Spleen (tissue), 11 donors: ENCODE measurements around the gene NADK2. TPM values are rescaled to one million over a fixed set of nuclear protein-coding genes. Genes with fewer than 3 reads are reported as not detected.

Experiments used
- DNase-seq: peaks from one replicate; pipeline ENCODE4 v3.0.0-alpha.2; 2020
- H3K27ac ChIP-seq, 8 donors: fragments of 200-600 bp; sonication (generic) in 7 of 8; 1 replicate in 4 of 8; 2 replicates in 4 of 8; pipeline versions ENCODE4 v1.5.0 to v1.8.0; 2016 to 2021; ENCODE audit warnings: inconsistent platforms in 4 of 8, mild to moderate bottlenecking in 4 of 8, moderate library complexity in 1 of 8
- H3K27me3 ChIP-seq, 7 donors: fragments of 200-600 bp; sonication (generic) in 6 of 7; replicated peaks in 1 of 7; 1 replicate in 4 of 7; 2 replicates in 3 of 7; pipeline versions ENCODE4 v1.5.0 to v1.8.0; 2016 to 2021; ENCODE audit warnings: inconsistent platforms in 3 of 7, mild to moderate bottlenecking in 1 of 7
- H3K36me3 ChIP-seq, 6 donors: fragments of 200-600 bp; sonication (generic) in 5 of 6; 1 replicate in 4 of 6; 2 replicates in 2 of 6; pipeline versions ENCODE4 v1.5.0 to v1.8.0; 2016 to 2021; ENCODE audit warnings: inconsistent platforms in 2 of 6
- H3K4me1 ChIP-seq, 6 donors: fragments of 200-600 bp; sonication (generic) in 5 of 6; 1 replicate in 3 of 6; 2 replicates in 3 of 6; pipeline versions ENCODE4 v1.5.0 to v1.8.0; 2016 to 2021; ENCODE audit warnings: inconsistent platforms in 3 of 6
- H3K4me3 ChIP-seq, 8 donors: fragments of 200-600 bp; sonication (generic) in 7 of 8; 1 replicate in 4 of 8; 2 replicates in 4 of 8; pipeline versions ENCODE4 v1.5.0 to v1.8.0; 2016 to 2021; ENCODE audit warnings: inconsistent platforms in 4 of 8, mild to moderate bottlenecking in 4 of 8, moderate library complexity in 2 of 8
- H3K9me3 ChIP-seq, 8 donors: fragments of 200-600 bp; sonication (generic) in 7 of 8; 1 replicate in 4 of 8; 2 replicates in 4 of 8; pipeline versions ENCODE4 v1.5.0 to v1.8.0; 2016 to 2021; ENCODE audit warnings: inconsistent platforms in 4 of 8
- CTCF ChIP-seq, 11 experiments: fragments of 200-600 bp in 7 of 11; fragments of 450-650 bp in 4 of 11; sonication (generic) in 4 of 11; IDR thresholded peaks in 8 of 11; conservative IDR thresholded peaks in 3 of 11; 1 replicate in 7 of 11; 2 replicates in 4 of 11; pipeline versions ENCODE4 v1.4.0 to v1.8.0; 2016 to 2021; ENCODE audit warnings: antibody characterized with exemption in 11 of 11, inconsistent platforms in 4 of 11, mild to moderate bottlenecking in 1 of 11
- POLR2A ChIP-seq, 3 donors: fragments of 450-650 bp; IDR thresholded peaks; one replicate each; pipeline ENCODE4 v1.5.1; 2017; ENCODE audit warnings: antibody characterized with exemption in 3 of 3, mild to moderate bottlenecking in 1 of 3
- POLR2AphosphoS5 ChIP-seq, 3 donors: sonication (generic); formaldehyde crosslinking; IDR thresholded peaks; one replicate each; pipeline ENCODE4 v1.5.1; 2017; ENCODE audit warnings: antibody characterized with exemption in 3 of 3
- WGBS, 5 donors: extraction: QIAGEN DNeasy Blood & Tissue Kit in 3 of 5; methylation state at CpG; one replicate each; pipeline versions ENCODE4 v1.1.5 to v1.1.7; 2013 to 2018; 5-methylcytosine and 5-hydroxymethylcytosine counted together
- intact Hi-C: fragments of 100-400 bp; cut with DNase I; formaldehyde crosslinking; loops from one replicate; pipeline ENCODE4 v1.15.0; 2023; ENCODE audit warnings: low total_unique reads
- microRNA-seq, 3 donors: library from miRNA; unstranded; fragments of <30 nt; microRNA quantifications; one replicate each; pipeline versions ENCODE4 to v1.1.0, GENCODE V29; 2019 to 2020
- polyA plus RNA-seq, 3 donors: library from polyadenylated mRNA; stranded (reverse); fragments of 200-250 nt; gene quantifications; one replicate each; pipeline ENCODE4 v1.2.1, GENCODE V29; 2013
- small RNA-seq, 4 donors: library from RNA; depleted of rRNA; stranded (forward); fragments of <200 nt; gene quantifications; one replicate each; pipeline ENCODE3, GENCODE V24; 2016
- total RNA-seq, 7 donors: library from RNA; depleted of rRNA in 3 of 7; stranded (reverse); fragments of >200 nt in 3 of 7; fragmentation: NEBNext Ultra II Directional in 4 of 7; extraction: Animal tissue kit (Norgen Biotek cat#: 25700) in 4 of 7; gene quantifications; one replicate each; pipeline versions ENCODE4 v1.1.0 to v1.2.1, GENCODE V29; 2016 to 2021
- donor health status: healthy with polysubstance abuse.
- donor health status: DM: no; HTN: no; CAD: no; lungs with moderate emphysema.
- donor health status: DM: no; HTN: no; CAD: no.
- donor health status: Bipolar disorder and iron deficiency.
- donor health status: healthy.
- donor health status: DM: no; HTN: no; CAD: no.
- donor health status: DM: yes; HTN: yes; CAD: no.

The NADK2 gene
- total and polyA plus RNA-seq, 10 donors = 5.3 to 21.8 (median 15.9) TPM

GRCh38 chr5:36145311-36145710 lies 96.4 kb downstream of the NADK2 start:
- 94 to 98% (median 97%) methylated on average over 4 of the region's 4 CpGs for WGBS, 5 donors
- Histone ChIP-seq H3K4me3 (no peak overlapping the region), H3K27ac (no peak overlapping the region), H3K36me3 (peaks cover 0 to 29% (median 18%) of the 10 kb centered on the region in 6 donors), H3K27me3 (no peaks in the 10 kb centered on the region), H3K9me3 (peaks cover 0 to 1% (median 0%) of the 10 kb centered on the region in 8 donors), H3K4me1 (peaks cover 1 to 39% (median 12%) of the 10 kb centered on the region in 6 donors)
- intact Hi-C loops = no loop called here
- no peak for DNase-seq
- TF ChIP-seq POLR2AphosphoS5 (IDR thresholded peaks at IDR 0.05) = no peak
- no peak for TF ChIP-seq CTCF (IDR thresholded peaks at IDR 0.05 in 8 of 11, conservative IDR thresholded peaks at IDR 0.05 in 3 of 11)
- no peak for TF ChIP-seq POLR2A (IDR thresholded peaks at IDR 0.05)

Small RNA genes within 50 kb of the gene (microRNA-seq; reads per million reads assigned to microRNA genes)
- gene MIR580 = 1.4 to 1.8 (median 1.4) reads per million in 3 donors

Small RNA genes within 50 kb of the gene (small RNA-seq; reads per million reads assigned to genes)
- gene MIR580 = 0.17 to 0.62 (median 0.25) reads per million in 4 donors
- 0 reads per million in 4 donors for gene RNU6-1305P

Other genes starting within 250 kb of the NADK2 start
- gene UGT3A2, start 175.0 kb downstream of the NADK2 start, total RNA-seq = 1 to 10 TPM in 4 of 7 donors, under 1 TPM in 1, not detected in 2; 0.94 to 2.2 (median 1.2) TPM
- gene UGT3A2, start 175.0 kb downstream of the NADK2 start, polyA plus RNA-seq = under 1 TPM; 0.04 to 0.48 (median 0.11) TPM
- 10 to 100 TPM; 11.5 to 19.5 (median 13.3) TPM for gene LMBRD2, start 90.0 kb downstream of the NADK2 start, total RNA-seq
- gene LMBRD2, start 90.0 kb downstream of the NADK2 start, polyA plus RNA-seq = 1 to 10 TPM; 1.4 to 2.2 (median 2.1) TPM
- 10 to 100 TPM; 14.8 to 23.6 (median 16.8) TPM for gene SKP2, start 89.8 kb downstream of the NADK2 start, total RNA-seq
- 1 to 10 TPM; 4.2 to 5.3 (median 5.3) TPM for gene SKP2, start 89.8 kb downstream of the NADK2 start, polyA plus RNA-seq
- gene RANBP3L, start 60.0 kb upstream of the NADK2 start, total RNA-seq = under 1 TPM in 1 of 7 donors, not detected in 6; 0.97 TPM
- gene RANBP3L, start 60.0 kb upstream of the NADK2 start, polyA plus RNA-seq = under 1 TPM; 0.02 to 0.10 (median 0.07) TPM